AG10803 (cell line): ENCODE measurements around the gene TTLL12.

Source experiments
- DNase-seq: peaks from one replicate; pipeline ENCODE4 v3.0.0; 2010; ENCODE audit warnings: low read depth
- H3K4me3 ChIP-seq: 2 replicates; pipeline ENCODE4 v1.5.1; 2011; ENCODE audit warnings: mild to moderate bottlenecking, low read length, control low read depth
- CTCF ChIP-seq: conservative IDR thresholded peaks from 2 replicates; pipeline ENCODE4 v1.5.1; 2011; ENCODE audit warnings: mild to moderate bottlenecking, low read length, control low read depth, inconsistent platforms

The TTLL12 gene

GRCh38 chr22:43208703-43209522 lies 22.0 kb upstream of the TTLL12 start:
- DNase-seq, result no peak
- TF ChIP-seq CTCF, result no peak
- H3K4me3 ChIP-seq, result no peak overlapping the region

GRCh38 chr22:43207849-43208702 lies 21.1 kb upstream of the TTLL12 start:
- TF ChIP-seq CTCF, result no peak
- DNase-seq, result no peak
- H3K4me3 ChIP-seq, result no peak overlapping the region

GRCh38 chr22:43207386-43207785 lies 20.5 kb upstream of the TTLL12 start:
- no peak for DNase-seq
- no peak overlapping the region for H3K4me3 ChIP-seq
- TF ChIP-seq CTCF, result no peak

- TF ChIP-seq CTCF, result no peak
- no peak for DNase-seq
- H3K4me3 ChIP-seq, result no peak overlapping the region
These were observed 19.7 kb upstream of the TTLL12 start for GRCh38 chr22:43206509-43207161.

- no peak overlapping the region for H3K4me3 ChIP-seq
- no peak for DNase-seq
- no peak for TF ChIP-seq CTCF
These were observed 19.0 kb upstream of the TTLL12 start for GRCh38 chr22:43205748-43206508.

- H3K4me3 ChIP-seq, result no peak overlapping the region
- no peak for DNase-seq
- no peak for TF ChIP-seq CTCF
These were observed 18.3 kb upstream of the TTLL12 start for GRCh38 chr22:43205261-43205691.
